ENCODE results near the gene ATE1.

GRCh38 chr10:121914661-121915060 lies 13.2 kb downstream of the ATE1 start:
- TF ChIP-seq JUNB (IDR thresholded peaks at IDR 0.05) (no peak), CHD1 (IDR thresholded peaks at IDR 0.05; ENCODE audit: low read depth, low read length) (no peak)

Data from GM12878 (cell line).